Raji (cell line): ENCODE results near the gene EPN1.
A peak's percentile ranks its signal among the peaks of the same experiment; 100 is the strongest.

Source experiments
- POLR2A ChIP-seq: IDR thresholded peaks from 2 replicates; pipeline ENCODE4 v1.6.1; 2011; ENCODE audit warnings: low read depth, low read length, control low read depth; ENCODE audit not compliant: insufficient read depth

The EPN1 gene

GRCh38 chr19:55678121-55678671 is 3.2 kb downstream of the EPN1 start:
- peak; percentile 41; the same call in 1 of the 2 replicates for TF ChIP-seq POLR2A

GRCh38 chr19:55679343-55680257 is 4.6 kb downstream of the EPN1 start:
- TF ChIP-seq POLR2A, result no peak

- TF ChIP-seq POLR2A, result no peak
Measured at GRCh38 chr19:55680339-55681130, 5.5 kb downstream of the EPN1 start.

DNA sequence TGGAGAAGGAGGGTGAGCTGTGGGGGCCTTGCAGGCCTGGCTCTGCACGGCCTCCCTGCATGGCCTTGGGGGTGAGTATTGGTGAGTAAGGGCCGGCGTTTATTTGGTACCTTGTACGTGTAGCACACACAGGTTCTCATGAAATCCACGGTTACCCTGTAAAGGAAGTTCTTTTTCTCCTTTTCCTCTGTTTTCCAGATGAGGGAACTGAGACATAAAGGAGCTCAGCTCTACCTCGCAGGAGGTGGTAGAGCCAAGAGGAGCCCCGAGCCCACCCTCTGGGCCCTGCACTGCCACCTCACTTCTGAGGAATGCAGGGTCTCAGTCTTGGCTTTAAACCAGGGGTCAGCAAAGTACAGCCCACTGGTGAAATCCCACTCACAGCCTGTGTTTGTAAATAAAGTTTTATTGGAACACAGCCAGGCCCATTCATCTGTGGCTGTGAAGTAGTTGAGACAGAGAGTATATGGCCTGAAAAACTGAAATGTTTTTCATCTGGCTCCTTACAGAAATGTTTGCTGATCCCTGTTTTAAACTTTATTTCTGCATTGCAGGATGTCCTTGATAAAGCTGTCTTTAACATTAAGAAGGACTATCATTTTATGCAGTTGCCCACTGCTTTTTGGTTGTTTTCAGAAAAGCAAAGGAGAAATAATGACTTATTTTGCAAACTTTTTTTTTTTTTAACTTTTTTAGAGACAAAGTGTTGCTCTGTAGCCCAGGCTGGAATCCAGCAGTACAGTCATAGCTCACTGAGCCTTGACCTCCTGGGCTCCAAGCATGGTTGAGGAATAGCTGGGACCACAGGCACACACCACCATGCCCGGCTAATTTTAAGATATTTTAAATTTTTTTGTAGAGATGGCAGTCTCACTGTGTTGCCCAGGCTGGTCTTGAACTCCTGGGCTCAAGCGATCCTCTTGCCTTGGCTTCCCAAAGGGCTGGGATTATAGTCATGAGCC is 6.4 kb downstream of the EPN1 start:
- TF ChIP-seq POLR2A, result no peak

GRCh38 chr19:55683449-55684261 is 8.6 kb downstream of the EPN1 start:
- TF ChIP-seq POLR2A, result no peak

- no peak for TF ChIP-seq POLR2A
Measured at GRCh38 chr19:55684946-55685681, 10.1 kb downstream of the EPN1 start.

- no peak for TF ChIP-seq POLR2A
Measured at GRCh38 chr19:55685776-55686175, 10.8 kb downstream of the EPN1 start.

GRCh38 chr19:55686311-55687050 is 11.5 kb downstream of the EPN1 start:
- no peak for TF ChIP-seq POLR2A

GRCh38 chr19:55687281-55688201 is 12.5 kb downstream of the EPN1 start:
- TF ChIP-seq POLR2A, result no peak

- TF ChIP-seq POLR2A, result no peak
Measured at GRCh38 chr19:55688422-55689218, 13.6 kb downstream of the EPN1 start.
